CD4-positive, alpha-beta T cell treated with Interleukin-15 for 1 hour (primary cell): ENCODE measurements around the gene RGS7BP.

Source experiments
- DNase-seq: peaks from one replicate; pipeline ENCODE4 v3.0.0-alpha.2; 2020

RGS7BP gene

GRCh38 chr5:64637144-64637543, 131.3 kb downstream of the RGS7BP start:
- DNase-seq = no peak

GRCh38 chr5:64637837-64638443, 132.1 kb downstream of the RGS7BP start:
- no peak for DNase-seq

DNA sequence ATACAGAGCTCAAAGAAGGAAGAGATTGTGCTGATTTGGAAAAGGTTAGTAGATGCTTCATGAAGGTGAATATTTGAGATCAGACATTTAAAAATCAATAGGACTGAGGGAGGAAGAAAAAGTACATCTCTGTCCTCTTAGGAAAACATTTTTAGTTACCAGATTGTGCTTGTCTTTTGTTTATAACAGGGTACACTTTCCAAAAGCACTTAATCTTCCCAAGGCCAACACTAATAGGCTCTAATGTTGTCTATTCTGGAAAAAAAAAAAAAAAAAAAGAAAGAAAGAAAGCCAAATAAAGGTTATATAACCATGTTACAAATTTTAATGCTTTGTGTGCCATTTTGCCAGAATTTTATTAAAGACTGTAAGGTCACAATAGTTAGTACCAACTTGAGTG, 139.0 kb downstream of the RGS7BP start:
- no peak for DNase-seq

GRCh38 chr5:64646169-64646568, 140.4 kb downstream of the RGS7BP start:
- DNase-seq = no peak

DNA sequence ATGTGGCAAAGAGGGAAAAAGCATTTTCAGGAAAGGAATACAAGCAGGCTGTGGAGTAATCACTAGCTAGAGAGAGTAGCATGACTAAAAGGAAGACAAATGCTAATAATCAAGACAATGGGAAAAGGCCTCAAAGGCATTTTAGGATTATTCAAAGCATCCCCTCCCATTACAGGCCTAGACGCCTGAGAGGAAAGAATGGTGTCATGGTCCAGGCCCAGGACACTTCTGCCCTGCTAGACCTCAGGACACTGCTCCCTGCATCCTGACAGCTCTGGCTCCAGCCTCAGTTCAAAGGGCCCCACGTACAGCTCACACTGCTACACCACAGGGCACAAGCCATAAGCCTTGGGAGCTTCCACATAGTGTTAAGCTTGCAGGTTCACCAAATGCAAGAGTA, 143.7 kb downstream of the RGS7BP start:
- DNase-seq = no peak

GRCh38 chr5:64653766-64654560, 148.1 kb downstream of the RGS7BP start:
- DNase-seq = no peak

DNA sequence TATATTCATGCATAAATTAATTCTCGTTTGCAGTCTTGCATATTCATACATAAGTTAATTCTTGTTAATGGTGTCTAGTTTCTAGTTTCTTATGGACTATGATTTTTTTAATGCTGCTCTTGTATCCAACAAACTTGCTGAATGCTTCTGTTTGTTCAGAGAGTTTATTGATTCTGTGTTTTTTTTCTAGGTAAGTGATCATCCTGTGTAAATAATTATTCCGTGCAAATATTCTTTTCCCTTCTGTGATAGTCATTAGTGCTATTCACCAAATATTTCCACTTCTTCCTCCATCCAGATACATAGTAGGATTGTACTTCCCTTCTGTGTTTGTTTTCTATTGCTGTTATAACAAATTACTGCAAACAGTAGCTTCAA, 148.7 kb downstream of the RGS7BP start:
- DNase-seq = no peak

DNA sequence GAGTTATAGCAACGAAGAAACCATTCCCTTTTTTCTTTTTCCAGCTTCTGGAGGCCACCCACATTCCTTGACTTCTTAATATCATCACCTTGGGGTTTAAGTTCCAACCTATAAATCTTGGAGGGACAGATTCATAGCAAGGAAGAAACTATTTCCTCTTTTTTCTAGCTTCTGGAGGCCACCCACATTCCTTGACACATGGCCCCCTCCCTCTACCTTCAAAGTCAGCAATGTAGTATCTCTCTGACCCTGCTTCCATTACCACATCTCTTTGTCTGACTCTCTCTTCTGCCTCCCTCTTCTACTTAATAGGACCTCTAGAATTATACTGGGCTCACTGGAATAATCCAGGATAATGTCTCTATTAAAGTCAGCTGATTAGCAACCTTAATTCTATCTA, 149.8 kb downstream of the RGS7BP start:
- no peak for DNase-seq

DNA sequence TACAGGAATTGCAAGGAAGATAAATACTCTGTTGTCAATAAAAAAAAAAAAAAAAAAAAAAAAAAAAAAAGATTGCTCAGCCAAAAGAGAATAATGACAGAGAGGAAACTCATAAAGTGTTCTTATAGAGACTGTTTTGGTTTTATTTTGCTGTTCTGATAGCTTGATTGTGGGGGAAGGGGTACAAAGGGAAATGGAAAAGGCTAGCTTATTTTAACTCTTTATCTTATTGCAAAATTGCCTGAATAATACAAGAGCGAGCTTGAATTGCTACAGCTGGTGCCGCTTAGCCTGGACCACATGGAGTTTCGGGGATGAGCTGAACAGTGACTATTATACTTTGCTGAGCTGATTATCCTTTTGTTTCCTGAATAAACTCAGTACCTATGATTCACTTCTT, 153.5 kb downstream of the RGS7BP start:
- DNase-seq = no peak
